GM19468 (cell line): ENCODE data around the gene C22orf23.
"Not testable (repeated sequence)": the region's sequence is repeated elsewhere in the genome, so short reads cannot be mapped to it uniquely, and the experiment has no call there.

ENCODE experiments used
- ATAC-seq: cut with Tn5 transposase; IDR thresholded peaks from one replicate; pipeline ENCODE4 v1.9.1; 2021; ENCODE audit warnings: mild to moderate bottlenecking, moderate library complexity, moderate number of reproducible peaks; ENCODE audit not compliant: unreplicated experiment; ENCODE audit errors: extremely low read depth

Gene C22orf23

GRCh38 chr22:37982938-37983859, 29.8 kb upstream of the C22orf23 start:
- no peak for ATAC-seq

GRCh38 chr22:37982151-37982785, 28.9 kb upstream of the C22orf23 start:
- no peak for ATAC-seq

- ATAC-seq: no peak
Measured at GRCh38 chr22:37981282-37982011, 28.0 kb upstream of the C22orf23 start.

- ATAC-seq: no peak
Measured at GRCh38 chr22:37979782-37980181, 26.4 kb upstream of the C22orf23 start.

GRCh38 chr22:37976547-37976946, 23.1 kb upstream of the C22orf23 start:
- ATAC-seq: no peak

- not testable (repeated sequence) for ATAC-seq
Measured at GRCh38 chr22:37976022-37976421, 22.6 kb upstream of the C22orf23 start.

GRCh38 chr22:37975153-37975552, 21.8 kb upstream of the C22orf23 start:
- no peak for ATAC-seq

GRCh38 chr22:37973271-37974170, 20.1 kb upstream of the C22orf23 start:
- ATAC-seq: no peak

GRCh38 chr22:37972527-37972926, 19.1 kb upstream of the C22orf23 start:
- ATAC-seq: no peak

GRCh38 chr22:37971475-37972434, 18.4 kb upstream of the C22orf23 start:
- ATAC-seq: no peak

- no peak for ATAC-seq
Measured at GRCh38 chr22:37970864-37971263, 17.5 kb upstream of the C22orf23 start.

- no peak for ATAC-seq
Measured at GRCh38 chr22:37968452-37969251, 15.3 kb upstream of the C22orf23 start.

- no peak for ATAC-seq
Measured at GRCh38 chr22:37967637-37968451, 14.4 kb upstream of the C22orf23 start.

GRCh38 chr22:37967147-37967546, 13.7 kb upstream of the C22orf23 start:
- ATAC-seq: no peak

- no peak for ATAC-seq
Measured at GRCh38 chr22:37965940-37966664, 12.7 kb upstream of the C22orf23 start.

GRCh38 chr22:37961062-37961461, 7.7 kb upstream of the C22orf23 start:
- no peak for ATAC-seq
